Epithelial cell of proximal tubule (primary cell): Measurements from ENCODE around the gene KLHDC8A. TPM values are rescaled to one million over a fixed set of nuclear protein-coding genes. Genes with fewer than 3 reads are reported as not detected.

Experiments used
- DNase-seq: peaks from one replicate; pipeline ENCODE4 v3.0.0-alpha.2; 2011; ENCODE audit warnings: low read depth
- H3K4me3 ChIP-seq: 2 replicates; pipeline ENCODE4 v1.5.1; 2011; ENCODE audit warnings: low read depth, mild to moderate bottlenecking, low read length
- CTCF ChIP-seq: conservative IDR thresholded peaks from 2 replicates; pipeline ENCODE4 v1.5.1; 2012; ENCODE audit warnings: low read depth, mild to moderate bottlenecking, low read length
- total RNA-seq: library from RNA; depleted of rRNA; stranded (reverse); fragments of >200 nt; gene quantifications from 2 replicates; pipeline ENCODE4 v1.2.3, GENCODE V29; 2015

KLHDC8A gene
- total RNA-seq, 1 donor from 2014 or later = 9.6 TPM

GRCh38 chr1:205287076-205287475, 69.6 kb downstream of the KLHDC8A start:
- DNase-seq = no peak
- TF ChIP-seq CTCF = no peak
- no peak overlapping the region for H3K4me3 ChIP-seq

- no peak overlapping the region for H3K4me3 ChIP-seq
- DNase-seq = no peak
- no peak for TF ChIP-seq CTCF
These were observed 70.3 kb downstream of the KLHDC8A start for GRCh38 chr1:205286335-205286950.

Other genes starting within 250 kb of the KLHDC8A start
- gene RBBP5, start 234.9 kb downstream of the KLHDC8A start, total RNA-seq = 10.6 and 11.1 TPM in 2 replicates
- 5.8 and 6.4 TPM in 2 replicates for gene DSTYK, start 145.2 kb downstream of the KLHDC8A start, total RNA-seq
- 4.4 and 5.0 TPM in 2 replicates for gene TMCC2, start 129.0 kb downstream of the KLHDC8A start, total RNA-seq
- 28.8 and 45.7 TPM in 2 replicates for gene NUAK2, start 35.2 kb downstream of the KLHDC8A start, total RNA-seq
- 0.52 TPM in 1 of 2 replicates, not detected in the other for gene LEMD1, start 65.1 kb upstream of the KLHDC8A start, total RNA-seq
- gene BLACAT1, start 99.1 kb upstream of the KLHDC8A start, total RNA-seq = 0.36 and 3.9 TPM in 2 replicates
- 4.6 and 17.3 TPM in 2 replicates for gene CDK18, start 147.7 kb upstream of the KLHDC8A start, total RNA-seq